KG1 (cell line): Measurements from ENCODE around the gene GRIA4.

Experiments
- DNase-seq: peaks from one replicate; lab custom pipeline; 2025; lab: John Stamatoyannopoulos, UW

The GRIA4 gene

GRCh38 chr11:105639527-105639926 lies 29.7 kb downstream of the GRIA4 start:
- DNase-seq: no peak

- no peak for DNase-seq
These were observed 31.6 kb downstream of the GRIA4 start for GRCh38 chr11:105641433-105641832.

DNA sequence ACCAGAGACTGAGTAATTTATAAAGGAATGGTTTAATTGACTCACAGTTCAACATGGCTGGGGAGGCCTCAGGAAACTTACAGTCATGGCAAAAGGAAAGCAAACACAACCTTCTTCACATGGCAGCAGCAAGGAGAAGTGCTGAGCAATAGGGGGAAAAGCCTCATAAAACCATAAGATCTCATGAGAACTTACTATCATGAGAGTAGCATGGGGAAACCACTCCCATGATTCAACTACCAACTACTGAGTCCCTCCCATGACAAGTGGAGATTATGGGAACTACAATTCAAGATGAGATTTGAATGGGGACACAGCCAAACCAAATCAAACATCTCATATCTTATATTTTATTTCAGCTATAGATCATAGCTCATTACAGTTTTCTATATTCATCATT lies 33.0 kb downstream of the GRIA4 start:
- no peak for DNase-seq

GRCh38 chr11:105644839-105645573 lies 35.1 kb downstream of the GRIA4 start:
- no peak for DNase-seq

DNA sequence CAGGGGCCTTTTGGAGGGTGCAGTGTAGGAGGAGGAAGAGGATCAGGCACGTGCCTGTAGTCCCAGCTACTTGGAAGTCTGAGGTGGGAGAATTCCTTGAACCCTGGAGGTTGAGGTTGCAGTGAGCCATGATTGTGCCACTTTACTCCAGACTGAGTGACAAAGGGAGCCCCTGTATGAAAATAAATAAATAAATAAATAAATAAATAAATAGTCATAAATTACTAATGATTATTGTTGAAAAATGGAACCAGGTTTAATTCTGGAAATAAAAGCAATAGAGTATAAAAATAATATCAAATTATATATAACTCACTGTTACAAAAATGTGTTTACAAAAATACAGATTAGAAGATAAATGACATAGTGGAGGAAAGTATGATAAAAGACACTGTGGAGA lies 37.9 kb downstream of the GRIA4 start:
- no peak for DNase-seq

DNA sequence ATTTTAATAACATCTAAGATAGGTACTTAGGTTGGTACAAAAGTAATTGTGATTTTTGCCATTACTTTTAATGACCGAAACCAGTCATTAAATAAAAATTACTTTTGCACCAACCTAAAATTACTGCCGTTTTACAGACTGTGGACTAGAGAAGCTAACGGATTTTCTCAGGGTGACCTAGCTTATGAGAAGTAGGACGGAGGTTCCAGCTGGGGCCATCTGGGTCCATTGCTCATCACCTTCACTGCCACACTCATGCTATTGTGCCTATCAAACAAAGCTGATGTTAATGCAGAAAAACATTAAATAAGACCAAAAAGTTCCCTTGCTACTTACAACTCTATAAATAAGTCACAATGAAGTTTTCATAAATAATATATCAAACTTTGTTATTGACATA lies 38.9 kb downstream of the GRIA4 start:
- DNase-seq: no peak

- no peak for DNase-seq
These were observed 55.4 kb downstream of the GRIA4 start for GRCh38 chr11:105665281-105665680.

- no peak for DNase-seq
These were observed 57.6 kb downstream of the GRIA4 start for GRCh38 chr11:105667441-105667840.

DNA sequence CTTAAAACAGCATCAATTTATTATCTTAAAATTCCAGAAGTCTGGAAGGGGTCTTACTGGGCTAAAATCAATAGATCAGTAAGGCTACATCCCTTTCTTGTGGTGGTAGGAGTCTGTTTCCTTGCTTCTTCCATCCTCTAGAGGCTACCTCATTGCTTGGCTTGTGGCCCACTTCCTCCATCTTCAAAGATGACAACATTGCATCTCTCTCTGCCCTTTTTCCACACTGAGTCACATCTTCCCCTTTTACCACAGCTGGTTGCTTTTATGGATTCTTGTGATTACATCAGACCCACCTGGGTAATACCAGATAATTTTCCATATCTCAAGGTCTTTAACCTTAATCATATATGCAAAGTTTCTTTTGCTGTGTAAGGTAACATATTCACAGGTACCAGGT lies 60.9 kb downstream of the GRIA4 start:
- no peak for DNase-seq

GRCh38 chr11:105673089-105673488 lies 63.2 kb downstream of the GRIA4 start:
- peak; percentile 13 for DNase-seq

- DNase-seq: no peak
These were observed 79.8 kb downstream of the GRIA4 start for GRCh38 chr11:105689631-105690030.

GRCh38 chr11:105690467-105690866 lies 80.6 kb downstream of the GRIA4 start:
- DNase-seq: no peak

DNA sequence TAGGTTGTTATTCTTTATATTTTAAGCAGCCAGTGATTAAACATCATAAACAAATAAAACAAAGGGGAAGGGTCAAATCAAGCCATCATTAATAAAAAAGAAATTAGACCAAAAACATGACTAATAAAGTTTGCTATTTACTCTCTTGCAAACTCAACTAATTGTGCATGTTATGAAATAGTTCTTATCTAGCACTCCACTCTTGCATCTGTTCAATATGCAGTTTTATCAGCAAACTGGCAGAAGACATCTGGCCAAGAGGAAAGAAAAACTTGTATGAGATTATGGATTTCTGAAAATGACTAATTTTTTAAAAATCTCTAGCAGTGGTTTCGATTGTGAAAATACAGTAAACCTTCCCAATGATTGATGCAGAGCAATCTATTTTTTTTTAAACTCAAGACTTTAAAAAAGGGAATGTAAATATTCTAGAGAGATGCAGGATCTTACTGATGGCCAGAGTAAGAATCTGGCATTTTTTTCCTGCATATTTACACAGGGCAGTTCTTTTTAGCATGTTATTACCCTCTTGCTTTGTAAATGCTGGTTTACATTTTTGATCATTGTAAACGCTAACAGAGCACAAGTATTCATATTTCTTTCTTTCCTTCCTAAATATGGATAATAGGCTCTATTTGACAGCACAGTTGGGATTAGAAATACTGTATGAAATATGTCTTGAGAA lies 83.3 kb downstream of the GRIA4 start:
- DNase-seq: no peak

DNA sequence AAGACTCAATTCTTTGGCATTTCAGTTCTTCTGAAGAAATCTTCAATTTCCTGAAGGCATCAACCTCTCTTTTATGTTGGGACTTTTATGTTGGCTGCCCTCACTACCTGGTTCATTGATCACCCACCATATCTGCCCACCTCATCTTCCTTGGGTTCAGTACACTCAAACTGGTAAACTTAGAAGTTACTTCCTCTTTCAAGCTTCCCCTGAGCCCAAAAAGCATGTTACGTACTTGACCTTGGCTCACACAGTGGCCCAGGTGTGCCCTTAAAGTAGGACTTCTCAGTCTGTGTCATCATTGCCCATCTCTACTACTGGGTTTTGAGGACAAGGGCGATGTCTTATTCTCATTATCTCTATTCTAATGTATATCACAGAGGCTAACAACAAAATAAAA lies 86.1 kb downstream of the GRIA4 start:
- no peak for DNase-seq

DNA sequence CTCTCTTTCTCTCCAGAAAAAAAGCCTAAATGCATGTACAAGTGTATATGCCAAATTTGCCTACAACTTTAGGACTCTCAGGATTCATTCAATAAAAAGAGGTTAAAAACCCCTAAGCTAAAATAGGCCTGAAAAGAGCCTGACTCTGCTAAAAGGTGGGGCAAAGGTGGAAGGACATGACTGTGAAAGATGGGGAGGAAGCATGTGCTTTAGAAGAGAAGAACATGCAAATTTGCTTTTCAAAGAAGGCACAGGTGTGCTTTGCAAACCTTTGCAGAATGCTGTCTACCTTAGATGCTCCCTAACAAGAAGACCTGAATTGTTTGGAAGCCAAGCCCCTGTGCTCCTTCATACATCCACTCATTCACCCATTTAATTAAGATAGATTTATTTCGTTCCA lies 87.4 kb downstream of the GRIA4 start:
- no peak for DNase-seq

- no peak for DNase-seq
These were observed 89.3 kb downstream of the GRIA4 start for GRCh38 chr11:105699203-105699602.

- no peak for DNase-seq
These were observed 90.4 kb downstream of the GRIA4 start for GRCh38 chr11:105700271-105700670.

GRCh38 chr11:105701098-105701497 lies 91.2 kb downstream of the GRIA4 start:
- DNase-seq: no peak

GRCh38 chr11:105705786-105706530 lies 96.1 kb downstream of the GRIA4 start:
- DNase-seq: no peak

DNA sequence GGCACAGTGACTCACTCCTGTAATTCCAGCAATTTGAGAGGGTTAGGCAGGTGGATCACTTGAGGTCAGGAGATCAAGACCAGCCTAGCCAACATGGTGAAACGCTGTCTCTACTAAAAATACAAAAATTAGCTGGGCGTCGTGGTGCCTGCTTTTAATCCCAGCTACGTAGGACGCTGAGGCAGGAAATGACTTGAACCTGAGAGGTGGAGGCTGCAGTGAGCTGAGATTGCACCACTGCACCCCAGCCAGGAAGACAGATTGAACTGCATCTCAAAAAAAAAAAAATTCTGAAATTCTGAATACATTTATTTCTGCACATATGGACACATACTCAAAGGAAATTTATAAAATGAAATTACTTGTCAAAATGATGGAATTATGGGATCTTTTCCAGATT lies 103.2 kb downstream of the GRIA4 start:
- no peak for DNase-seq

GRCh38 chr11:105713696-105714095 lies 103.8 kb downstream of the GRIA4 start:
- no peak for DNase-seq

- DNase-seq: no peak
These were observed 108.8 kb downstream of the GRIA4 start for GRCh38 chr11:105718641-105719040.
